HCT116 (cell line): ENCODE data around the gene DHCR24. TPM values are rescaled to one million over a fixed set of nuclear protein-coding genes. Genes with fewer than 3 reads are reported as not detected.

Experiments
- ATAC-seq: fragments of 200-7000 bp; cut with Tn5 transposase; 2 replicates; pipeline ENCODE4 v1.9.1; 2020; ENCODE audit warnings: mild to moderate bottlenecking, moderate library complexity
- BruUV-seq: library from RNA; stranded (reverse); fragments of 400-500 nt; replicated peaks from 2 replicates; lab custom pipeline; 2021; lab: Mats Ljungman, UMichigan
- CTCF ChIA-PET: fragments of 300-600 bp; sonication (Branson Sonifier 250); formaldehyde crosslinking; loops from one replicate; lab custom pipeline; 2021; ENCODE audit warnings: antibody characterized with exemption; lab: Charles Lee
- POLR2A ChIA-PET: fragments of 300-600, 350-600 bp; sonication (Branson Sonifier 250); formaldehyde crosslinking; loops from one replicate; lab custom pipeline; 2021; ENCODE audit warnings: antibody characterized with exemption; lab: Charles Lee
- RAD21 ChIA-PET, 2 experiments: fragments of 300-600 bp; sonication (Branson Sonifier 250); formaldehyde crosslinking; loops; one replicate each; lab custom pipeline; 2023; ENCODE audit warnings: low total read pairs in 2 of 2; ENCODE audit not compliant: uncharacterized antibody in 2 of 2, unreplicated experiment in 2 of 2, low non-redundant PET in 1 of 2; lab: Charles Lee
- DNase-seq: peaks from one replicate; pipeline ENCODE4 v3.0.0-alpha.2; 2010; ENCODE audit warnings: low read depth, low spot score
- H2AFZ ChIP-seq: fragments of 200-600 bp; shearing (Covaris generic), sonication (generic); 2 replicates; pipeline ENCODE4 v1.6.1; 2017; ENCODE audit warnings: low read depth, mixed run types, mixed read lengths, antibody characterized with exemption, low read length; ENCODE audit not compliant: poor library complexity, severe bottlenecking
- H3K27ac ChIP-seq: 2 replicates; pipeline ENCODE4 v1.5.1; 2012; ENCODE audit warnings: low read depth, low read length
- H3K27me3 ChIP-seq: fragments of 200-600 bp; sonication (generic); 2 replicates; pipeline ENCODE4 v1.6.1; 2016; ENCODE audit warnings: mixed run types, low read length, mixed read lengths; ENCODE audit not compliant: insufficient read depth
- H3K36me3 ChIP-seq, 2 experiments: fragments of 200-500 bp in 1 of 2; fragments of 200-600 bp in 1 of 2; sonication (Bioruptor generic) in 1 of 2; sonication (generic) in 1 of 2; 2 replicates each; pipeline versions ENCODE4 v1.5.1 to v1.6.1; 2014 to 2016; ENCODE audit warnings: low read length in 2 of 2, inconsistent platforms in 1 of 2, mixed read lengths in 1 of 2, mixed run types in 1 of 2; ENCODE audit not compliant: insufficient read depth in 2 of 2, control insufficient read depth in 1 of 2
- H3K4me1 ChIP-seq, 2 experiments: fragments of 200-600 bp in 1 of 2; sonication (generic) in 1 of 2; 2 replicates each; pipeline versions ENCODE4 v1.5.1 to v1.6.1; 2012 to 2017; ENCODE audit warnings: low read length in 2 of 2, inconsistent platforms in 1 of 2, mild to moderate bottlenecking in 1 of 2, mixed read lengths in 1 of 2, mixed run types in 1 of 2, moderate library complexity in 1 of 2; ENCODE audit not compliant: insufficient read depth in 2 of 2, control insufficient read depth in 1 of 2
- H3K4me2 ChIP-seq: fragments of 200-600 bp; sonication (generic); 2 replicates; pipeline ENCODE4 v1.6.1; 2017; ENCODE audit warnings: mixed run types, low read length, mixed read lengths
- H3K4me3 ChIP-seq, 2 experiments: fragments of 200-600 bp in 1 of 2; sonication (generic) in 1 of 2; replicated peaks in 1 of 2; 2 replicates each; pipeline ENCODE4 v1.5.1; 2011 to 2016; ENCODE audit warnings: low read length in 2 of 2, control low read depth in 1 of 2, low read depth in 1 of 2, mild to moderate bottlenecking in 1 of 2, mixed read lengths in 1 of 2, mixed run types in 1 of 2
- H3K79me2 ChIP-seq: fragments of 200-600 bp; sonication (generic); 2 replicates; pipeline ENCODE4 v1.6.1; 2017; ENCODE audit warnings: mild to moderate bottlenecking, mixed run types, low read length, moderate library complexity, mixed read lengths; ENCODE audit not compliant: insufficient read depth
- H3K9ac ChIP-seq: fragments of 200-600 bp; sonication (generic); 2 replicates; pipeline ENCODE4 v1.6.1; 2016; ENCODE audit warnings: low read length, mixed read lengths
- H3K9me2 ChIP-seq: fragments of 200-600 bp; sonication (generic), shearing (Covaris generic); 2 replicates; pipeline ENCODE4 v1.6.1; 2017; ENCODE audit warnings: mixed run types, mild to moderate bottlenecking, moderate library complexity; ENCODE audit not compliant: insufficient read depth
- H3K9me3 ChIP-seq, 2 experiments: fragments of 200-500 bp in 1 of 2; fragments of 200-600 bp in 1 of 2; sonication (Bioruptor generic) in 1 of 2; sonication (generic) in 1 of 2; 2 replicates each; pipeline ENCODE4 v1.6.1; 2014 to 2017; ENCODE audit warnings: low read length in 2 of 2, mixed read lengths in 2 of 2, inconsistent platforms in 1 of 2, low read depth in 1 of 2, mild to moderate bottlenecking in 1 of 2, mixed run types in 1 of 2, moderate library complexity in 1 of 2; ENCODE audit not compliant: control insufficient read depth in 1 of 2, insufficient read depth in 1 of 2
- H4K20me1 ChIP-seq: fragments of 200-600 bp; sonication (generic), shearing (Covaris generic); 2 replicates; pipeline ENCODE4 v1.6.1; 2017; ENCODE audit warnings: mixed run types, mild to moderate bottlenecking, moderate library complexity; ENCODE audit not compliant: insufficient read depth
- CBX3 ChIP-seq: IDR thresholded peaks from 2 replicates; pipeline ENCODE4 v1.6.1; 2012; ENCODE audit warnings: low read depth
- POLR2A ChIP-seq: IDR thresholded peaks from 2 replicates; pipeline ENCODE4 v1.7.0; 2011; ENCODE audit warnings: borderline replicate concordance; ENCODE audit not compliant: insufficient read depth, insufficient read length; ENCODE audit errors: extremely low read depth
- RAD21 ChIP-seq: IDR thresholded peaks from 2 replicates; pipeline ENCODE4 v1.6.1; 2012; ENCODE audit warnings: low read depth, mild to moderate bottlenecking
- SIN3A ChIP-seq: IDR thresholded peaks from 2 replicates; pipeline ENCODE4 v1.6.1; 2012; ENCODE audit warnings: low read depth
- SP1 ChIP-seq: IDR thresholded peaks from 2 replicates; pipeline ENCODE4 v1.6.1; 2012; ENCODE audit warnings: low read depth
- SRF ChIP-seq: IDR thresholded peaks from 2 replicates; pipeline ENCODE4 v1.6.1; 2012; ENCODE audit warnings: low read depth
- ZFX ChIP-seq: fragments of 450-650 bp; IDR thresholded peaks from 2 replicates; pipeline ENCODE4 v1.6.1; 2017
- intact Hi-C: fragments of 100-400 bp; cut with micrococcal nuclease; formaldehyde crosslinking; loops from 2 replicates; pipeline ENCODE4 v1.10.0; 2022
- total RNA-seq: library from RNA; stranded (reverse); gene quantifications from one replicate; pipeline ENCODE4 v1.2.1, GENCODE V29; 2021; ENCODE audit not compliant: unreplicated experiment
- TF ChIP-seq, protein P1 (sequence below), 3 experiments: fragments of 200-600 bp in 1 of 3; sonication (generic) in 1 of 3; IDR thresholded peaks in 2 of 3; conservative IDR thresholded peaks in 1 of 3; 2 replicates each; pipeline ENCODE4 v1.5.1; 2012 to 2017; ENCODE audit warnings: low read depth in 2 of 3, low read length in 2 of 3, antibody characterized with exemption in 1 of 3, borderline replicate concordance in 1 of 3, control low read depth in 1 of 3, mild to moderate bottlenecking in 1 of 3, mixed read lengths in 1 of 3, mixed run types in 1 of 3, moderate library complexity in 1 of 3; ENCODE audit not compliant: insufficient read depth in 1 of 3
- TF ChIP-seq, protein P2 (sequence below): IDR thresholded peaks from 2 replicates; pipeline ENCODE4 v1.6.1; 2012
- TF ChIP-seq, protein P3 (sequence below): IDR thresholded peaks from 2 replicates; pipeline ENCODE4 v1.6.1; 2012; ENCODE audit warnings: low read depth

DHCR24 gene
- total RNA-seq, 1 experiment from 2014 or later = 132 TPM

GRCh38 chr1:54833121-54833520 is 53.9 kb downstream of the DHCR24 start:
- Histone ChIP-seq H3K79me2 (no peaks in the 10 kb centered on the region), H3K4me1 (no peaks in the 10 kb centered on the region), H2AFZ (no peak overlapping the region), H3K9me3 (no peaks in the 10 kb centered on the region; a peak in 1 of 4 replicates), H3K36me3 (no peaks in the 10 kb centered on the region), H4K20me1 (no peaks in the 10 kb centered on the region), H3K9ac (no peak overlapping the region), H3K4me2 (no peak overlapping the region), H3K9me2 (no peaks in the 10 kb centered on the region; the same call in 1 of the 2 replicates), H3K27ac (no peak overlapping the region), H3K27me3 (no peaks in the 10 kb centered on the region), H3K4me3 (no peak overlapping the region)
- ChIA-PET POLR2A (no interaction called here), RAD21 (no interaction called here), CTCF (no interaction called here)
- no TSS peak for BruUV-seq
- ATAC-seq (no peak), DNase-seq (no peak)
- intact Hi-C loops = no loop called here
- TF ChIP-seq, protein P1, sequence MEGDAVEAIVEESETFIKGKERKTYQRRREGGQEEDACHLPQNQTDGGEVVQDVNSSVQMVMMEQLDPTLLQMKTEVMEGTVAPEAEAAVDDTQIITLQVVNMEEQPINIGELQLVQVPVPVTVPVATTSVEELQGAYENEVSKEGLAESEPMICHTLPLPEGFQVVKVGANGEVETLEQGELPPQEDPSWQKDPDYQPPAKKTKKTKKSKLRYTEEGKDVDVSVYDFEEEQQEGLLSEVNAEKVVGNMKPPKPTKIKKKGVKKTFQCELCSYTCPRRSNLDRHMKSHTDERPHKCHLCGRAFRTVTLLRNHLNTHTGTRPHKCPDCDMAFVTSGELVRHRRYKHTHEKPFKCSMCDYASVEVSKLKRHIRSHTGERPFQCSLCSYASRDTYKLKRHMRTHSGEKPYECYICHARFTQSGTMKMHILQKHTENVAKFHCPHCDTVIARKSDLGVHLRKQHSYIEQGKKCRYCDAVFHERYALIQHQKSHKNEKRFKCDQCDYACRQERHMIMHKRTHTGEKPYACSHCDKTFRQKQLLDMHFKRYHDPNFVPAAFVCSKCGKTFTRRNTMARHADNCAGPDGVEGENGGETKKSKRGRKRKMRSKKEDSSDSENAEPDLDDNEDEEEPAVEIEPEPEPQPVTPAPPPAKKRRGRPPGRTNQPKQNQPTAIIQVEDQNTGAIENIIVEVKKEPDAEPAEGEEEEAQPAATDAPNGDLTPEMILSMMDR (IDR thresholded peaks at IDR 0.05 in 2 of 3, conservative IDR thresholded peaks at IDR 0.05 in 1 of 3; ENCODE audit: borderline replicate concordance in 1 of 3, insufficient read depth in 1 of 3, low read depth in 2 of 3, low read length in 2 of 3) = no peak
- TF ChIP-seq, protein P2, sequence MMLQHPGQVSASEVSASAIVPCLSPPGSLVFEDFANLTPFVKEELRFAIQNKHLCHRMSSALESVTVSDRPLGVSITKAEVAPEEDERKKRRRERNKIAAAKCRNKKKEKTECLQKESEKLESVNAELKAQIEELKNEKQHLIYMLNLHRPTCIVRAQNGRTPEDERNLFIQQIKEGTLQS = no peak
- no peak for TF ChIP-seq RAD21
- TF ChIP-seq, protein P3, sequence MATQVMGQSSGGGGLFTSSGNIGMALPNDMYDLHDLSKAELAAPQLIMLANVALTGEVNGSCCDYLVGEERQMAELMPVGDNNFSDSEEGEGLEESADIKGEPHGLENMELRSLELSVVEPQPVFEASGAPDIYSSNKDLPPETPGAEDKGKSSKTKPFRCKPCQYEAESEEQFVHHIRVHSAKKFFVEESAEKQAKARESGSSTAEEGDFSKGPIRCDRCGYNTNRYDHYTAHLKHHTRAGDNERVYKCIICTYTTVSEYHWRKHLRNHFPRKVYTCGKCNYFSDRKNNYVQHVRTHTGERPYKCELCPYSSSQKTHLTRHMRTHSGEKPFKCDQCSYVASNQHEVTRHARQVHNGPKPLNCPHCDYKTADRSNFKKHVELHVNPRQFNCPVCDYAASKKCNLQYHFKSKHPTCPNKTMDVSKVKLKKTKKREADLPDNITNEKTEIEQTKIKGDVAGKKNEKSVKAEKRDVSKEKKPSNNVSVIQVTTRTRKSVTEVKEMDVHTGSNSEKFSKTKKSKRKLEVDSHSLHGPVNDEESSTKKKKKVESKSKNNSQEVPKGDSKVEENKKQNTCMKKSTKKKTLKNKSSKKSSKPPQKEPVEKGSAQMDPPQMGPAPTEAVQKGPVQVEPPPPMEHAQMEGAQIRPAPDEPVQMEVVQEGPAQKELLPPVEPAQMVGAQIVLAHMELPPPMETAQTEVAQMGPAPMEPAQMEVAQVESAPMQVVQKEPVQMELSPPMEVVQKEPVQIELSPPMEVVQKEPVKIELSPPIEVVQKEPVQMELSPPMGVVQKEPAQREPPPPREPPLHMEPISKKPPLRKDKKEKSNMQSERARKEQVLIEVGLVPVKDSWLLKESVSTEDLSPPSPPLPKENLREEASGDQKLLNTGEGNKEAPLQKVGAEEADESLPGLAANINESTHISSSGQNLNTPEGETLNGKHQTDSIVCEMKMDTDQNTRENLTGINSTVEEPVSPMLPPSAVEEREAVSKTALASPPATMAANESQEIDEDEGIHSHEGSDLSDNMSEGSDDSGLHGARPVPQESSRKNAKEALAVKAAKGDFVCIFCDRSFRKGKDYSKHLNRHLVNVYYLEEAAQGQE = no peak
- no peak for TF ChIP-seq SP1
- TF ChIP-seq ZFX = no peak
- no peak for TF ChIP-seq SRF
- no peak for TF ChIP-seq CBX3
- TF ChIP-seq SIN3A = no peak
- TF ChIP-seq POLR2A = no peak
